ENCODE measurements around the gene ATXN7L1.
"Not testable (repeated sequence)": the region's sequence is repeated elsewhere in the genome, so short reads cannot be mapped to it uniquely, and the experiment has no call there.

ATXN7L1 gene

DNA sequence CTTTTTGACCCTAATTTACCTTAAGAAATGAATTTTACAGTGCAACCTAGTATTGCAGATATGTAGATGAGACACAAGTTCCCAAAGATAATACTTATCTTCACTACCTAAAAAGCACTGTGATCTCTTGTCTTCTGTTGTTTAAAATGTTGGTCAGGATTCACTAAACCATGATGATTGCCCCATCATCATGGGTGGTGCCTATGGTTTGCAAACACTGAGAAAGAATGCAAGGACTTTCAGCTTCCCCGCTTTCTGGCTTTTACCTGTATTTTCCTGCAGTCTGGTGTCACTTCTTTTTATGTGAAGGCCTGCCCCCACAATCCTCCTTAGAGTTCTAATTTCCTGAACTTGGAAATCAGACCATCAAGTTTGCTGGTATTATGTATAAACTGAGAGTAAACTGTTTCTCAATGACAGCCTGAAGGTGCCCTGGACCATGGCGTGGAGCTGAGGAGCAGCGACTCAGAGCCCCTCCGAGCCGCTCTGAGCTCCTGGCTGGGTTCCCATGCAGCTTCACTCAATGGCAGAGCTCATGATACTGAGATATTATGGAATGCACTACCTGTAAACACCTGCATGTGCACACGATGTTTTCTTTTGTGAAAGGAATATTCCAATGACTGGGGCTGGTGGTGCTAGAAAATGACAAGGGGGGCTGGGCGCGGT is 176.7 kb downstream of the ATXN7L1 start:
- Histone ChIP-seq H4K8ac (ENCODE audit: low read depth, low read length) (no peak overlapping the region), H4K91ac (ENCODE audit: low read depth, low read length, poor library complexity) (no peak overlapping the region), H3K9me3 (replicated peaks in 1 of 2; ENCODE audit: control insufficient read depth in 2 of 2, insufficient read depth in 1 of 2, low read depth in 1 of 2, low read length in 2 of 2) (no peaks in the 10 kb centered on the region), H3K27ac (replicated peaks; ENCODE audit: low read length) (no peak overlapping the region), H3K4me3 (ENCODE audit: low read length in 2 of 2) (no peak overlapping the region), H3K36me3 (replicated peaks in 1 of 2; ENCODE audit: control insufficient read depth in 2 of 2, insufficient read depth in 2 of 2, low read length in 2 of 2) (no peaks in the 10 kb centered on the region), H2BK5ac (ENCODE audit: low read length) (no peak overlapping the region), H3K18ac (ENCODE audit: low read length) (no peak overlapping the region), H2BK15ac (ENCODE audit: low read length) (no peak overlapping the region), H2BK12ac (ENCODE audit: low read length) (no peak overlapping the region), H3K79me1 (ENCODE audit: low read depth, low read length) (no peaks in the 10 kb centered on the region), H3K4me2 (ENCODE audit: insufficient read depth, low read length, poor library complexity, severe bottlenecking) (no peak overlapping the region), H2AK5ac (ENCODE audit: low read depth, low read length) (no peak overlapping the region), H3K4me1 (ENCODE audit: control insufficient read depth in 2 of 2, insufficient read depth in 1 of 2, low read depth in 1 of 2, low read length in 2 of 2) (no peaks in the 10 kb centered on the region), H3K23ac (ENCODE audit: low read depth, low read length, poor library complexity) (no peak overlapping the region), H2AFZ (ENCODE audit: low read length) (no peak overlapping the region), H3K14ac (ENCODE audit: low read length) (no peak overlapping the region), H3K9ac (ENCODE audit: low read depth, low read length, poor library complexity) (no peak overlapping the region), H3K27me3 (ENCODE audit: control insufficient read depth in 3 of 3, insufficient read depth in 3 of 3, low read depth in 1 of 3, low read length in 3 of 3) (no peaks in the 10 kb centered on the region), H2BK120ac (ENCODE audit: low read depth, low read length) (no peak overlapping the region), H3K4ac (ENCODE audit: low read length) (no peak overlapping the region)
- no CpG with 5 or more reads among the region's 8 CpGs for WGBS, 2 donors (ENCODE audit: extremely low coverage in 2 of 2, insufficient read length in 2 of 2, insufficient replicate concordance in 1 of 2)
- DNase-seq (ENCODE audit: low spot score) = no peak

GRCh38 chr7:105698531-105698930 is 177.9 kb downstream of the ATXN7L1 start:
- no peak overlapping the region for H2BK12ac ChIP-seq (ENCODE audit: low read length)
- H2BK5ac ChIP-seq (ENCODE audit: low read length) = no peak overlapping the region
- no peak overlapping the region for H2AFZ ChIP-seq (ENCODE audit: low read length)
- no peak overlapping the region for H3K14ac ChIP-seq (ENCODE audit: low read length)
- H3K36me3 ChIP-seq (replicated peaks in 1 of 2; ENCODE audit: control insufficient read depth in 2 of 2, insufficient read depth in 2 of 2, low read length in 2 of 2) = no peaks in the 10 kb centered on the region
- no peaks in the 10 kb centered on the region for H3K4me1 ChIP-seq (ENCODE audit: control insufficient read depth in 2 of 2, insufficient read depth in 1 of 2, low read depth in 1 of 2, low read length in 2 of 2)
- no peaks in the 10 kb centered on the region for H3K27me3 ChIP-seq (ENCODE audit: control insufficient read depth in 3 of 3, insufficient read depth in 3 of 3, low read depth in 1 of 3, low read length in 3 of 3)
- H3K4me2 ChIP-seq (ENCODE audit: insufficient read depth, low read length, poor library complexity, severe bottlenecking) = no peak overlapping the region
- no peak overlapping the region for H4K91ac ChIP-seq (ENCODE audit: low read depth, low read length, poor library complexity)
- no peak for DNase-seq (ENCODE audit: low spot score)
- H3K27ac ChIP-seq (replicated peaks; ENCODE audit: low read length) = no peak overlapping the region
- no CpG with 5 or more reads among the region's 6 CpGs for WGBS, 2 donors (ENCODE audit: extremely low coverage in 2 of 2, insufficient read length in 2 of 2, insufficient replicate concordance in 1 of 2)
- no peak overlapping the region for H3K23ac ChIP-seq (ENCODE audit: low read depth, low read length, poor library complexity)
- H3K18ac ChIP-seq (ENCODE audit: low read length) = no peak overlapping the region
- H4K8ac ChIP-seq (ENCODE audit: low read depth, low read length) = no peak overlapping the region
- H3K4me3 ChIP-seq (ENCODE audit: low read length in 2 of 2) = no peak overlapping the region
- H2BK15ac ChIP-seq (ENCODE audit: low read length) = no peak overlapping the region
- no peak overlapping the region for H3K4ac ChIP-seq (ENCODE audit: low read length)
- H2AK5ac ChIP-seq (ENCODE audit: low read depth, low read length) = no peak overlapping the region
- H3K79me1 ChIP-seq (ENCODE audit: low read depth, low read length) = no peaks in the 10 kb centered on the region
- no peak overlapping the region for H2BK120ac ChIP-seq (ENCODE audit: low read depth, low read length)
- H3K9me3 ChIP-seq (replicated peaks in 1 of 2; ENCODE audit: control insufficient read depth in 2 of 2, insufficient read depth in 1 of 2, low read depth in 1 of 2, low read length in 2 of 2) = no peaks in the 10 kb centered on the region
- H3K9ac ChIP-seq (ENCODE audit: low read depth, low read length, poor library complexity) = no peak overlapping the region

GRCh38 chr7:105697753-105698152 is 178.6 kb downstream of the ATXN7L1 start:
- DNase-seq (ENCODE audit: low spot score) = no peak
- Histone ChIP-seq H3K4me1 (ENCODE audit: control insufficient read depth in 2 of 2, insufficient read depth in 1 of 2, low read depth in 1 of 2, low read length in 2 of 2) (no peaks in the 10 kb centered on the region), H2AK5ac (ENCODE audit: low read depth, low read length) (no peak overlapping the region), H3K9me3 (replicated peaks in 1 of 2; ENCODE audit: control insufficient read depth in 2 of 2, insufficient read depth in 1 of 2, low read depth in 1 of 2, low read length in 2 of 2) (no peaks in the 10 kb centered on the region), H2BK15ac (ENCODE audit: low read length) (no peak overlapping the region), H3K79me1 (ENCODE audit: low read depth, low read length) (no peaks in the 10 kb centered on the region), H2BK12ac (ENCODE audit: low read length) (no peak overlapping the region), H4K91ac (ENCODE audit: low read depth, low read length, poor library complexity) (no peak overlapping the region), H3K18ac (ENCODE audit: low read length) (no peak overlapping the region), H4K8ac (ENCODE audit: low read depth, low read length) (no peak overlapping the region), H3K4ac (ENCODE audit: low read length) (no peak overlapping the region), H3K23ac (ENCODE audit: low read depth, low read length, poor library complexity) (no peak overlapping the region), H3K27ac (replicated peaks; ENCODE audit: low read length) (no peak overlapping the region), H3K9ac (ENCODE audit: low read depth, low read length, poor library complexity) (no peak overlapping the region), H2AFZ (ENCODE audit: low read length) (no peak overlapping the region), H3K14ac (ENCODE audit: low read length) (no peak overlapping the region), H3K36me3 (replicated peaks in 1 of 2; ENCODE audit: control insufficient read depth in 2 of 2, insufficient read depth in 2 of 2, low read length in 2 of 2) (no peaks in the 10 kb centered on the region), H3K4me3 (ENCODE audit: low read length in 2 of 2) (no peak overlapping the region), H2BK5ac (ENCODE audit: low read length) (no peak overlapping the region), H2BK120ac (ENCODE audit: low read depth, low read length) (no peak overlapping the region), H3K4me2 (ENCODE audit: insufficient read depth, low read length, poor library complexity, severe bottlenecking) (no peak overlapping the region), H3K27me3 (ENCODE audit: control insufficient read depth in 3 of 3, insufficient read depth in 3 of 3, low read depth in 1 of 3, low read length in 3 of 3) (no peaks in the 10 kb centered on the region)
- no CpG with 5 or more reads among the region's 5 CpGs for WGBS, 2 donors (ENCODE audit: extremely low coverage in 2 of 2, insufficient read length in 2 of 2, insufficient replicate concordance in 1 of 2)

GRCh38 chr7:105697169-105697568 is 179.2 kb downstream of the ATXN7L1 start:
- DNase-seq (ENCODE audit: low spot score); H2BK120ac ChIP-seq (ENCODE audit: low read depth, low read length); H2BK5ac ChIP-seq (ENCODE audit: low read length); H3K9ac ChIP-seq (ENCODE audit: low read depth, low read length, poor library complexity); H2AFZ ChIP-seq (ENCODE audit: low read length); H4K91ac ChIP-seq (ENCODE audit: low read depth, low read length, poor library complexity); H3K79me1 ChIP-seq (ENCODE audit: low read depth, low read length); H3K4me1 ChIP-seq (ENCODE audit: control insufficient read depth in 2 of 2, insufficient read depth in 1 of 2, low read depth in 1 of 2, low read length in 2 of 2); H2BK15ac ChIP-seq (ENCODE audit: low read length); H3K27me3 ChIP-seq (ENCODE audit: control insufficient read depth in 3 of 3, insufficient read depth in 3 of 3, low read depth in 1 of 3, low read length in 3 of 3); H4K8ac ChIP-seq (ENCODE audit: low read depth, low read length); H3K4me2 ChIP-seq (ENCODE audit: insufficient read depth, low read length, poor library complexity, severe bottlenecking); H3K9me3 ChIP-seq (replicated peaks in 1 of 2; ENCODE audit: control insufficient read depth in 2 of 2, insufficient read depth in 1 of 2, low read depth in 1 of 2, low read length in 2 of 2); H3K36me3 ChIP-seq (replicated peaks in 1 of 2; ENCODE audit: control insufficient read depth in 2 of 2, insufficient read depth in 2 of 2, low read length in 2 of 2); H3K4me3 ChIP-seq (ENCODE audit: low read length in 2 of 2); H3K14ac ChIP-seq (ENCODE audit: low read length); H2AK5ac ChIP-seq (ENCODE audit: low read depth, low read length); H3K23ac ChIP-seq (ENCODE audit: low read depth, low read length, poor library complexity); H3K27ac ChIP-seq (replicated peaks; ENCODE audit: low read length); H2BK12ac ChIP-seq (ENCODE audit: low read length); H3K4ac ChIP-seq (ENCODE audit: low read length); H3K18ac ChIP-seq (ENCODE audit: low read length): not testable (repeated sequence)
- WGBS, 2 donors (ENCODE audit: extremely low coverage in 2 of 2, insufficient read length in 2 of 2, insufficient replicate concordance in 1 of 2) = no CpG with 5 or more reads among the region's 11 CpGs

Measured in neuronal stem cell (in vitro differentiated cells).